HCT116 (cell line): ENCODE results near the gene MAML3. TPM values are rescaled to one million over a fixed set of nuclear protein-coding genes. Genes with fewer than 3 reads are reported as not detected.

Source experiments
- ATAC-seq: fragments of 200-7000 bp; cut with Tn5 transposase; 2 replicates; pipeline ENCODE4 v1.9.1; 2020; ENCODE audit warnings: mild to moderate bottlenecking, moderate library complexity
- BruUV-seq: library from RNA; stranded (reverse); fragments of 400-500 nt; replicated peaks from 2 replicates; lab custom pipeline; 2021; lab: Mats Ljungman, UMichigan
- CTCF ChIA-PET: fragments of 300-600 bp; sonication (Branson Sonifier 250); formaldehyde crosslinking; loops from one replicate; lab custom pipeline; 2021; ENCODE audit warnings: antibody characterized with exemption; lab: Charles Lee
- POLR2A ChIA-PET: fragments of 300-600, 350-600 bp; sonication (Branson Sonifier 250); formaldehyde crosslinking; loops from one replicate; lab custom pipeline; 2021; ENCODE audit warnings: antibody characterized with exemption; lab: Charles Lee
- RAD21 ChIA-PET, 2 experiments: fragments of 300-600 bp; sonication (Branson Sonifier 250); formaldehyde crosslinking; loops; one replicate each; lab custom pipeline; 2023; ENCODE audit warnings: low total read pairs in 2 of 2; ENCODE audit not compliant: uncharacterized antibody in 2 of 2, unreplicated experiment in 2 of 2, low non-redundant PET in 1 of 2; lab: Charles Lee
- DNase-seq: peaks from one replicate; pipeline ENCODE4 v3.0.0-alpha.2; 2010; ENCODE audit warnings: low read depth, low spot score
- H2AFZ ChIP-seq: fragments of 200-600 bp; shearing (Covaris generic), sonication (generic); 2 replicates; pipeline ENCODE4 v1.6.1; 2017; ENCODE audit warnings: low read depth, mixed run types, mixed read lengths, antibody characterized with exemption, low read length; ENCODE audit not compliant: poor library complexity, severe bottlenecking
- H3K27ac ChIP-seq: 2 replicates; pipeline ENCODE4 v1.5.1; 2012; ENCODE audit warnings: low read depth, low read length
- H3K27me3 ChIP-seq: fragments of 200-600 bp; sonication (generic); 2 replicates; pipeline ENCODE4 v1.6.1; 2016; ENCODE audit warnings: mixed run types, low read length, mixed read lengths; ENCODE audit not compliant: insufficient read depth
- H3K36me3 ChIP-seq, 2 experiments: fragments of 200-500 bp in 1 of 2; fragments of 200-600 bp in 1 of 2; sonication (Bioruptor generic) in 1 of 2; sonication (generic) in 1 of 2; 2 replicates each; pipeline versions ENCODE4 v1.5.1 to v1.6.1; 2014 to 2016; ENCODE audit warnings: low read length in 2 of 2, inconsistent platforms in 1 of 2, mixed read lengths in 1 of 2, mixed run types in 1 of 2; ENCODE audit not compliant: insufficient read depth in 2 of 2, control insufficient read depth in 1 of 2
- H3K4me1 ChIP-seq, 2 experiments: fragments of 200-600 bp in 1 of 2; sonication (generic) in 1 of 2; 2 replicates each; pipeline versions ENCODE4 v1.5.1 to v1.6.1; 2012 to 2017; ENCODE audit warnings: low read length in 2 of 2, inconsistent platforms in 1 of 2, mild to moderate bottlenecking in 1 of 2, mixed read lengths in 1 of 2, mixed run types in 1 of 2, moderate library complexity in 1 of 2; ENCODE audit not compliant: insufficient read depth in 2 of 2, control insufficient read depth in 1 of 2
- H3K4me2 ChIP-seq: fragments of 200-600 bp; sonication (generic); 2 replicates; pipeline ENCODE4 v1.6.1; 2017; ENCODE audit warnings: mixed run types, low read length, mixed read lengths
- H3K4me3 ChIP-seq, 2 experiments: fragments of 200-600 bp in 1 of 2; sonication (generic) in 1 of 2; replicated peaks in 1 of 2; 2 replicates each; pipeline ENCODE4 v1.5.1; 2011 to 2016; ENCODE audit warnings: low read length in 2 of 2, control low read depth in 1 of 2, low read depth in 1 of 2, mild to moderate bottlenecking in 1 of 2, mixed read lengths in 1 of 2, mixed run types in 1 of 2
- H3K79me2 ChIP-seq: fragments of 200-600 bp; sonication (generic); 2 replicates; pipeline ENCODE4 v1.6.1; 2017; ENCODE audit warnings: mild to moderate bottlenecking, mixed run types, low read length, moderate library complexity, mixed read lengths; ENCODE audit not compliant: insufficient read depth
- H3K9ac ChIP-seq: fragments of 200-600 bp; sonication (generic); 2 replicates; pipeline ENCODE4 v1.6.1; 2016; ENCODE audit warnings: low read length, mixed read lengths
- H3K9me2 ChIP-seq: fragments of 200-600 bp; sonication (generic), shearing (Covaris generic); 2 replicates; pipeline ENCODE4 v1.6.1; 2017; ENCODE audit warnings: mixed run types, mild to moderate bottlenecking, moderate library complexity; ENCODE audit not compliant: insufficient read depth
- H3K9me3 ChIP-seq, 2 experiments: fragments of 200-500 bp in 1 of 2; fragments of 200-600 bp in 1 of 2; sonication (Bioruptor generic) in 1 of 2; sonication (generic) in 1 of 2; 2 replicates each; pipeline ENCODE4 v1.6.1; 2014 to 2017; ENCODE audit warnings: low read length in 2 of 2, mixed read lengths in 2 of 2, inconsistent platforms in 1 of 2, low read depth in 1 of 2, mild to moderate bottlenecking in 1 of 2, mixed run types in 1 of 2, moderate library complexity in 1 of 2; ENCODE audit not compliant: control insufficient read depth in 1 of 2, insufficient read depth in 1 of 2
- H4K20me1 ChIP-seq: fragments of 200-600 bp; sonication (generic), shearing (Covaris generic); 2 replicates; pipeline ENCODE4 v1.6.1; 2017; ENCODE audit warnings: mixed run types, mild to moderate bottlenecking, moderate library complexity; ENCODE audit not compliant: insufficient read depth
- CBX3 ChIP-seq: IDR thresholded peaks from 2 replicates; pipeline ENCODE4 v1.6.1; 2012; ENCODE audit warnings: low read depth
- CEBPB ChIP-seq: IDR thresholded peaks from 2 replicates; pipeline ENCODE4 v1.6.1; 2012; ENCODE audit warnings: low read depth
- CTCF ChIP-seq, 3 experiments: fragments of 200-600 bp in 1 of 3; sonication (generic) in 1 of 3; IDR thresholded peaks in 2 of 3; conservative IDR thresholded peaks in 1 of 3; 2 replicates each; pipeline ENCODE4 v1.5.1; 2012 to 2017; ENCODE audit warnings: low read depth in 2 of 3, low read length in 2 of 3, antibody characterized with exemption in 1 of 3, borderline replicate concordance in 1 of 3, control low read depth in 1 of 3, mild to moderate bottlenecking in 1 of 3, mixed read lengths in 1 of 3, mixed run types in 1 of 3, moderate library complexity in 1 of 3; ENCODE audit not compliant: insufficient read depth in 1 of 3
- EGR1 ChIP-seq: IDR thresholded peaks from 2 replicates; pipeline ENCODE4 v1.6.1; 2012; ENCODE audit warnings: low read depth
- ELF1 ChIP-seq: IDR thresholded peaks from 2 replicates; pipeline ENCODE4 v1.6.1; 2012; ENCODE audit warnings: low read depth, borderline replicate concordance
- EZH2phosphoT487 ChIP-seq: fragments of 200-600 bp; IDR thresholded peaks from 2 replicates; pipeline ENCODE4 v1.6.1; 2018; ENCODE audit warnings: antibody characterized with exemption, borderline replicate concordance
- FOSL1 ChIP-seq: IDR thresholded peaks from 2 replicates; pipeline ENCODE4 v1.6.1; 2012; ENCODE audit warnings: low read depth
- JUND ChIP-seq: IDR thresholded peaks from 2 replicates; pipeline ENCODE4 v1.6.1; 2012
- RAD21 ChIP-seq: IDR thresholded peaks from 2 replicates; pipeline ENCODE4 v1.6.1; 2012; ENCODE audit warnings: low read depth, mild to moderate bottlenecking
- SIN3A ChIP-seq: IDR thresholded peaks from 2 replicates; pipeline ENCODE4 v1.6.1; 2012; ENCODE audit warnings: low read depth
- SP1 ChIP-seq: IDR thresholded peaks from 2 replicates; pipeline ENCODE4 v1.6.1; 2012; ENCODE audit warnings: low read depth
- SRF ChIP-seq: IDR thresholded peaks from 2 replicates; pipeline ENCODE4 v1.6.1; 2012; ENCODE audit warnings: low read depth
- TCF7L2 ChIP-seq: IDR thresholded peaks from 2 replicates; pipeline ENCODE4 v1.7.0; 2011; ENCODE audit warnings: borderline replicate concordance, inconsistent platforms; ENCODE audit not compliant: insufficient read depth, insufficient read length; ENCODE audit errors: extremely low read depth
- ZFX ChIP-seq: fragments of 450-650 bp; IDR thresholded peaks from 2 replicates; pipeline ENCODE4 v1.6.1; 2017
- ZNF274 ChIP-seq: fragments of 200-500 bp; sonication (Bioruptor generic); IDR thresholded peaks from 2 replicates; pipeline ENCODE4 v1.6.1; 2014; ENCODE audit warnings: mild to moderate bottlenecking, low read depth, low read length, inconsistent platforms
- intact Hi-C: fragments of 100-400 bp; cut with micrococcal nuclease; formaldehyde crosslinking; loops from 2 replicates; pipeline ENCODE4 v1.10.0; 2022
- total RNA-seq: library from RNA; stranded (reverse); gene quantifications from one replicate; pipeline ENCODE4 v1.2.1, GENCODE V29; 2021; ENCODE audit not compliant: unreplicated experiment
- TF ChIP-seq, protein P1 (sequence below): IDR thresholded peaks from 2 replicates; pipeline ENCODE4 v1.6.1; 2012
- TF ChIP-seq, protein P2 (sequence below): IDR thresholded peaks from 2 replicates; pipeline ENCODE4 v1.6.1; 2012
- TF ChIP-seq, protein P3 (sequence below): IDR thresholded peaks from 2 replicates; pipeline ENCODE4 v1.6.1; 2012; ENCODE audit warnings: low read depth

Gene MAML3
- total RNA-seq, 1 experiment from 2014 or later = 3.1 TPM

- ATAC-seq = no peak
- intact Hi-C loops = no loop called here
- POLR2A ChIA-PET = no interaction called here
These were observed 295.4 kb downstream of the MAML3 start for GRCh38 chr4:139858436-139859205.

More at GRCh38 chr4:139858436-139859205, 295.4 kb downstream of the MAML3 start:
- no peaks in the 10 kb centered on the region for H3K9me3 ChIP-seq
- H3K4me1 ChIP-seq = no peaks in the 10 kb centered on the region
- H3K9ac ChIP-seq = no peak overlapping the region
- H3K9me2 ChIP-seq = no peaks in the 10 kb centered on the region
- H3K4me3 ChIP-seq = no peak overlapping the region
- no peaks in the 10 kb centered on the region for H3K79me2 ChIP-seq
- no peaks in the 10 kb centered on the region for H3K27me3 ChIP-seq
- TF ChIP-seq CEBPB = no peak
- no peak for TF ChIP-seq CBX3
- TF ChIP-seq CTCF (IDR thresholded peaks at IDR 0.05 in 2 of 3, conservative IDR thresholded peaks at IDR 0.05 in 1 of 3; ENCODE audit: borderline replicate concordance in 1 of 3, insufficient read depth in 1 of 3, low read depth in 2 of 3, low read length in 2 of 3) = no peak
- TF ChIP-seq EZH2phosphoT487 = no peak
- TF ChIP-seq EGR1 = no peak
- TF ChIP-seq SP1 = no peak
- TF ChIP-seq ZFX = no peak
- no peak for TF ChIP-seq TCF7L2
- TF ChIP-seq JUND = no peak
- no peak for TF ChIP-seq ZNF274
- TF ChIP-seq, protein P1, sequence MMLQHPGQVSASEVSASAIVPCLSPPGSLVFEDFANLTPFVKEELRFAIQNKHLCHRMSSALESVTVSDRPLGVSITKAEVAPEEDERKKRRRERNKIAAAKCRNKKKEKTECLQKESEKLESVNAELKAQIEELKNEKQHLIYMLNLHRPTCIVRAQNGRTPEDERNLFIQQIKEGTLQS = no peak
- TF ChIP-seq, protein P2, sequence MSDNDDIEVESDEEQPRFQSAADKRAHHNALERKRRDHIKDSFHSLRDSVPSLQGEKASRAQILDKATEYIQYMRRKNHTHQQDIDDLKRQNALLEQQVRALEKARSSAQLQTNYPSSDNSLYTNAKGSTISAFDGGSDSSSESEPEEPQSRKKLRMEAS = no peak
- TF ChIP-seq, protein P3, sequence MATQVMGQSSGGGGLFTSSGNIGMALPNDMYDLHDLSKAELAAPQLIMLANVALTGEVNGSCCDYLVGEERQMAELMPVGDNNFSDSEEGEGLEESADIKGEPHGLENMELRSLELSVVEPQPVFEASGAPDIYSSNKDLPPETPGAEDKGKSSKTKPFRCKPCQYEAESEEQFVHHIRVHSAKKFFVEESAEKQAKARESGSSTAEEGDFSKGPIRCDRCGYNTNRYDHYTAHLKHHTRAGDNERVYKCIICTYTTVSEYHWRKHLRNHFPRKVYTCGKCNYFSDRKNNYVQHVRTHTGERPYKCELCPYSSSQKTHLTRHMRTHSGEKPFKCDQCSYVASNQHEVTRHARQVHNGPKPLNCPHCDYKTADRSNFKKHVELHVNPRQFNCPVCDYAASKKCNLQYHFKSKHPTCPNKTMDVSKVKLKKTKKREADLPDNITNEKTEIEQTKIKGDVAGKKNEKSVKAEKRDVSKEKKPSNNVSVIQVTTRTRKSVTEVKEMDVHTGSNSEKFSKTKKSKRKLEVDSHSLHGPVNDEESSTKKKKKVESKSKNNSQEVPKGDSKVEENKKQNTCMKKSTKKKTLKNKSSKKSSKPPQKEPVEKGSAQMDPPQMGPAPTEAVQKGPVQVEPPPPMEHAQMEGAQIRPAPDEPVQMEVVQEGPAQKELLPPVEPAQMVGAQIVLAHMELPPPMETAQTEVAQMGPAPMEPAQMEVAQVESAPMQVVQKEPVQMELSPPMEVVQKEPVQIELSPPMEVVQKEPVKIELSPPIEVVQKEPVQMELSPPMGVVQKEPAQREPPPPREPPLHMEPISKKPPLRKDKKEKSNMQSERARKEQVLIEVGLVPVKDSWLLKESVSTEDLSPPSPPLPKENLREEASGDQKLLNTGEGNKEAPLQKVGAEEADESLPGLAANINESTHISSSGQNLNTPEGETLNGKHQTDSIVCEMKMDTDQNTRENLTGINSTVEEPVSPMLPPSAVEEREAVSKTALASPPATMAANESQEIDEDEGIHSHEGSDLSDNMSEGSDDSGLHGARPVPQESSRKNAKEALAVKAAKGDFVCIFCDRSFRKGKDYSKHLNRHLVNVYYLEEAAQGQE = no peak
- TF ChIP-seq RAD21 = no peak
- no peak for TF ChIP-seq ELF1
- no peak for TF ChIP-seq SIN3A
- TF ChIP-seq SRF = no peak
- TF ChIP-seq FOSL1 = no peak
- no peak for DNase-seq
- no peak overlapping the region for H2AFZ ChIP-seq
- H3K27ac ChIP-seq = no peak overlapping the region
- no peak overlapping the region for H3K4me2 ChIP-seq
- ChIA-PET RAD21 (no interaction called here), CTCF (no interaction called here)
- no peaks in the 10 kb centered on the region for H4K20me1 ChIP-seq
- H3K36me3 ChIP-seq = no peaks in the 10 kb centered on the region
- BruUV-seq = no TSS peak
